ENCODE data around the gene NPPB. TPM values are rescaled to one million over a fixed set of nuclear protein-coding genes. Genes with fewer than 3 reads are reported as not detected.

NPPB gene
- total RNA-seq, 1 experiment from 2014 or later = not detected

- H3K4me1 Mint-ChIP-seq = peaks cover 8% of the 10 kb centered on the region
- 0 out of 2 replicates have a peak overlapping the region, but pooled peaks have one; percentile 14 for H3K27ac Mint-ChIP-seq
- no peak overlapping the region for H3K4me3 Mint-ChIP-seq
- H3K9me3 Mint-ChIP-seq = peaks cover 11% of the 10 kb centered on the region
- no peaks in the 10 kb centered on the region for H3K27me3 Mint-ChIP-seq (ENCODE audit: low read depth)
- CTCF ChIA-PET = interaction anchor here (1.0 to 2.1 kb wide), 5 partner anchors 12 to 86 kb away, joined by 3 to 11 read pairs (median 5); partner anchors contain the start of gene NPPB
- DNase-seq (ENCODE audit: low spot score) (no peak), ATAC-seq (no peak)
- H3K36me3 Mint-ChIP-seq = no peaks in the 10 kb centered on the region
- POLR2A ChIA-PET = no interaction called here
- TF ChIP-seq STAT6 (CRISPR knock-in tag; conservative IDR thresholded peaks at IDR 0.05; ENCODE audit: low read depth) = no peak
- TF ChIP-seq ZNF138 (CRISPR knock-in tag; conservative IDR thresholded peaks at IDR 0.05) = no peak
- no peak for TF ChIP-seq SMAD4 (CRISPR knock-in tag; IDR thresholded peaks at IDR 0.05)
- no peak for TF ChIP-seq CTCF (IDR thresholded peaks at IDR 0.05)
- TF ChIP-seq MXD4 (CRISPR knock-in tag; IDR thresholded peaks at IDR 0.05; ENCODE audit: borderline replicate concordance) = no peak
- no peak for TF ChIP-seq E2F4 (CRISPR knock-in tag; IDR thresholded peaks at IDR 0.05; ENCODE audit: borderline replicate concordance, low read depth)
- TF ChIP-seq SP1 (CRISPR knock-in tag; conservative IDR thresholded peaks at IDR 0.05) = no peak
- no peak for TF ChIP-seq ZBTB43 (CRISPR knock-in tag; IDR thresholded peaks at IDR 0.05)
These were observed 22.4 kb upstream of the NPPB start for GRCh38 chr1:11880911-11881748.

- H3K27me3 Mint-ChIP-seq (ENCODE audit: low read depth) = no peaks in the 10 kb centered on the region
- DNase-seq (ENCODE audit: low spot score) (no peak), ATAC-seq (no peak)
- no peak overlapping the region for H3K4me3 Mint-ChIP-seq
- CTCF ChIA-PET = interaction anchor here (0.7 to 2.1 kb wide), 6 partner anchors 10 to 87 kb away, joined by 3 to 6 read pairs (median 4); partner anchors contain the start of gene NPPB
- peaks cover 11% of the 10 kb centered on the region for H3K9me3 Mint-ChIP-seq
- H3K4me1 Mint-ChIP-seq = peaks cover 8% of the 10 kb centered on the region
- POLR2A ChIA-PET = interaction anchor here (0.8 kb wide), 1 partner anchor 29 kb away, joined by 4 read pairs; no protein-coding TSS in a partner anchor
- H3K27ac Mint-ChIP-seq = no peak overlapping the region
- no peaks in the 10 kb centered on the region for H3K36me3 Mint-ChIP-seq
- TF ChIP-seq IRF2 (CRISPR knock-in tag; IDR thresholded peaks at IDR 0.05; ENCODE audit: borderline replicate concordance, low read depth) (no peak), KAT7 (CRISPR knock-in tag; IDR thresholded peaks at IDR 0.05; ENCODE audit: borderline replicate concordance) (no peak), SOX15 (CRISPR knock-in tag; IDR thresholded peaks at IDR 0.05) (no peak), NFE2L1 (CRISPR knock-in tag; IDR thresholded peaks at IDR 0.05) (no peak), CTCF (IDR thresholded peaks at IDR 0.05) (no peak), FOXP4 (CRISPR knock-in tag; IDR thresholded peaks at IDR 0.05) (no peak), CBFB (CRISPR knock-in tag; IDR thresholded peaks at IDR 0.05; ENCODE audit: low read depth) (no peak), ATF1 (CRISPR knock-in tag; IDR thresholded peaks at IDR 0.05) (no peak), USF1 (CRISPR knock-in tag; IDR thresholded peaks at IDR 0.05) (no peak)
These were observed 21.4 kb upstream of the NPPB start for GRCh38 chr1:11880181-11880575.

Data from WTC11 (cell line).